K562 (cell line): ENCODE data around the gene MTHFR.

Source experiments
- E2F4 ChIP-seq: sonication (generic); formaldehyde crosslinking; IDR thresholded peaks from 2 replicates; pipeline ENCODE4 v1.8.0; 2022; ENCODE audit warnings: mild to moderate bottlenecking, low read depth, missing genetic modification reagents
- NBN ChIP-seq: fragments of 450-650 bp; IDR thresholded peaks from 2 replicates; pipeline ENCODE4 v1.6.1; 2016; ENCODE audit warnings: low read depth, mild to moderate bottlenecking
- ZNF217 ChIP-seq: sonication (generic); formaldehyde crosslinking; IDR thresholded peaks from 2 replicates; pipeline ENCODE4 v1.8.0; 2022; ENCODE audit warnings: mild to moderate bottlenecking, missing genetic modification reagents

- TF ChIP-seq NBN (no peak), E2F4 (CRISPR knock-in tag) (no peak), ZNF217 (CRISPR knock-in tag) (no peak)
Observed at GRCh38 chr1:11855430-11855829, 49.7 kb upstream of the MTHFR start.
